Occipital lobe (tissue), 2 donors: Measurements from ENCODE around the gene BBLN. TPM values are rescaled to one million over a fixed set of nuclear protein-coding genes. Genes with fewer than 3 reads are reported as not detected.
A peak's percentile ranks its signal among the peaks of the same experiment; 100 is the strongest.

Source experiments
- DNase-seq: peaks from one replicate; lab custom pipeline; 2025; lab: John Stamatoyannopoulos, UW
- total RNA-seq: library from RNA; depleted of rRNA; stranded (reverse); fragments of >200 nt; gene quantifications from one replicate; pipeline ENCODE4 v1.2.3, GENCODE V29; 2014

The BBLN gene
- total RNA-seq, 1 donor from 2014 or later = 32.6 TPM

- DNase-seq = peak; percentile 72
Observed at GRCh38 chr9:128162215-128163026, 2.4 kb downstream of the BBLN start.

- DNase-seq = no peak
Observed at GRCh38 chr9:128163027-128163515, 3.0 kb downstream of the BBLN start.

- no peak for DNase-seq
Observed at GRCh38 chr9:128163523-128164306, 3.6 kb downstream of the BBLN start.

GRCh38 chr9:128164307-128164885 lies 4.3 kb downstream of the BBLN start:
- no peak for DNase-seq

DNA sequence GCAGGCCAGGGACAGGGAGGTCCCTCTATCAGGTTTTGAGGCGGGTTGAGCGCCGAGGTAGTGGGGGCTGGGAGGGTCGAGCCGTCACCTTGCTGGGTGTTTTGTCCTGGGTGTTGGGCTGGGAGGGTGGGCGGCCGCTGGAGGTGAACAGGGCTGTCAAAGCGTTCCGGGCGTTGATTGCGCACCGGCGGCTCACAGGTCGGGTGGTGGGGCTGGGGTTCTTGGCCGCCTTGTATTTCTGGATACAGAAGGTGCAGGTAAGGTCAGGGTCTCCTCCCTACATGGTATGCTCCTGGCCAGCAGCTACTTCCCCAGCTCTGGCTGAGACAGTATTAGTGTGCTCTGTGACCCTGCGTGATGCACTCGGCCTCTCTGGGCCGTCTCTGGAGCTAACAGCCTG lies 6.1 kb downstream of the BBLN start:
- no peak for DNase-seq

- no peak for DNase-seq
Observed at GRCh38 chr9:128167209-128167608, 7.1 kb downstream of the BBLN start.

DNA sequence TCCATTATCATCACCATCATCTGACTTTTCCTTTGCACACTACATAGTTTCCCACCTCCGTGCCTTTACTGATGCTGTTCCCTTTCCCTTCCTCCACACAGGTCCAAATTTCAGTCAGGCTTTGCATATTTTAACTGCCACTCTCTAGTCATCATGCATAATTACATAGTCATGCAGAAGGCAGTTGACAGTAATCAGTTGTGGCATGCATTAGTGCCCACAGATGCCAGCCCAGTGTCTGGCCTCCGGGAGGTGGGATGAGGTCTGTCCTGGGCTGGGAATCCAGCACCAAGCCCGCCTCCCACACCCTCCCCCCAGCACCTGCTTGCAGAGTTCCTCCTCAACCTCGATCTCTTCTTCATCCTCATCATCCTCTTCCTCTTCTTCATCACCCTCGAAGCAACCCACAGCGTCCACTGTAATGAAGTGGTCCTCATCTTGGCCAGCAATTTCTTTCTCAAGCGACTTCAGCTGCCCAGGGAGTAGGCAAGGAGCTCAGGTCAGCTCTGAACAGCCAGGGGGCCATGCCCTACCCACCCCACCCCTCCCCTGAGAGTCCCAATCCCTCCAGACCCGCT lies 8.8 kb downstream of the BBLN start:
- DNase-seq = no peak

DNA sequence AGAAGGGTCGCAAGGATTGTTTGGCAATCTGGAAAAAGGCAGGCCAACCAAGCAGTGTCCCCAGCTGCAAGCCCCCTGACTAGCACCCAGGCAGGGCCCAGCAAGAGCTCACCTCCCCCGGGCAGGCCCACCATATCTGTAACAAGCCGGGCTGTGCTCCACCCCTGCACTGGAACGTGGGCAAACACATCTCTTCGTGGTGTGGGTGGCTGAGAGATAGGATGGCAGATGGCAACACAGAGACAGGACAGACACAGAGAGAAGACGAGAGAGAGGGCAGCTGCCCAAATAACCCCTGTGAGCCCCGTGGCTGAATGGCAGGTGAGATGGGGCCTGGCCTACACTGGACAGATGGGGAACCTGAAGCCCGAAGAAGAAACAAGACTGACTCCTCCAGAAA lies 9.4 kb downstream of the BBLN start:
- DNase-seq = no peak

DNA sequence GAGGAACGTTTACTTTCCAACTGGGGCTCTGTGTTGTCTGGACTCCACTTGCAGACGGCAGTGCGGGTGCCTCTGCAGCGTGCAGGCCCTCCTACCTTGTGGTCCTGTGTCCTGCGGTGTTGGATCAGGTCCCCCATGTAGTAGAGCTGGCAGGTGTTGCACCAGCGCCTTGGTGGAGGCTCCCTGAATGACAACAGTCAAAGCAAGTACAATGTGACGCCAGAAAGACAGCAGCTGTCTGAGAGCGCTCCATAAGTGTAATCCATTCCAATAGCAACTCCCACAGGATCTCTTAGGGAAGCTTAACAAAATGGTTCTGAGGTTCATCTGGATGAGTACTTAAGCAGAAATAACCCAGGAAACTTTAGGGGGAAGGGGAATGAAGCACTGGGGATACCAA lies 9.9 kb downstream of the BBLN start:
- DNase-seq = no peak

GRCh38 chr9:128174062-128174461 lies 14.0 kb downstream of the BBLN start:
- DNase-seq = no peak

DNA sequence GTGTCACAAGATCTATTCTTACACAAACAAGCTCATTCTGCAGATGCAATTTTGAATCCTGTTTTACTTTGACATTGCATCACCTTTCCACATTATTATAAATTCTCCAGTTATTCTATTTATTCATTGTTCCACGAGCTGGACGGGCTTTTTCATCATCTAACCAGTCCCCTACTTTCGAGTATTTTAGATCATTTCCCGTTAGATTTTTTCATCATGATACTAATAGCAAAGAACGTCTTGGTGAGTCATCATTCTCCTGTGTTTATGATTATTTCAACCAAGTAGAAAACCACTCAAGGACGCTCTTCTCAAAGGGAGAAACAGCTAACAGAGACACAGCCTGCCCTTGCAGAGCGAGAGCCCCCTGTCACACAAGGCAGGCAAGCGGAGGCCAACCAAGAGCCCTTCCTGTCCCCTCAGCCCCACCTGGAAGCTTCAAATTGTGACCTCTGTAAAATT lies 15.1 kb downstream of the BBLN start:
- DNase-seq = no peak

- no peak for DNase-seq
Observed at GRCh38 chr9:128175726-128176125, 15.7 kb downstream of the BBLN start.

GRCh38 chr9:128178806-128179431 lies 18.9 kb downstream of the BBLN start:
- no peak for DNase-seq

- DNase-seq = no peak
Observed at GRCh38 chr9:128180001-128180400, 19.9 kb downstream of the BBLN start.

- DNase-seq = no peak
Observed at GRCh38 chr9:128180447-128180846, 20.4 kb downstream of the BBLN start.

DNA sequence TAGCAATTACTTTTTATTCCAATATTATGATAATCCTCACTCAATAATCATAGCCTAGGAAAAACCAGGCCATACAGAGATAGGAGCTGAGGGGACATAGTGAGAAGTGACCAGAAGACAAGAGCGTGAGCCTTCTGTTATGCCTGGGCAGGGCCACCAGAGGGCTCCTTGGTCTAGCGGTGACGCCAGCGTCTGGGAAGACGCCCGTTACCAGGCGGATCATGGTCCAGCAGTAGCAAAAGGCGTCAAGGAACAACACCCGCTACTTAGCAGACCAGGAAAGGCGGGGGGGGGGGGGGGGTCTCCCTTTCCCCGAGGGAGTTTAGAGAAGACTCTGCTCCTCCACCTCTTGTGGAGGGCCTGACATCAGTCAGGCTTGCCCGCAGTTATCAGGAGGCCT lies 21.4 kb downstream of the BBLN start:
- DNase-seq = peak; percentile 25

DNA sequence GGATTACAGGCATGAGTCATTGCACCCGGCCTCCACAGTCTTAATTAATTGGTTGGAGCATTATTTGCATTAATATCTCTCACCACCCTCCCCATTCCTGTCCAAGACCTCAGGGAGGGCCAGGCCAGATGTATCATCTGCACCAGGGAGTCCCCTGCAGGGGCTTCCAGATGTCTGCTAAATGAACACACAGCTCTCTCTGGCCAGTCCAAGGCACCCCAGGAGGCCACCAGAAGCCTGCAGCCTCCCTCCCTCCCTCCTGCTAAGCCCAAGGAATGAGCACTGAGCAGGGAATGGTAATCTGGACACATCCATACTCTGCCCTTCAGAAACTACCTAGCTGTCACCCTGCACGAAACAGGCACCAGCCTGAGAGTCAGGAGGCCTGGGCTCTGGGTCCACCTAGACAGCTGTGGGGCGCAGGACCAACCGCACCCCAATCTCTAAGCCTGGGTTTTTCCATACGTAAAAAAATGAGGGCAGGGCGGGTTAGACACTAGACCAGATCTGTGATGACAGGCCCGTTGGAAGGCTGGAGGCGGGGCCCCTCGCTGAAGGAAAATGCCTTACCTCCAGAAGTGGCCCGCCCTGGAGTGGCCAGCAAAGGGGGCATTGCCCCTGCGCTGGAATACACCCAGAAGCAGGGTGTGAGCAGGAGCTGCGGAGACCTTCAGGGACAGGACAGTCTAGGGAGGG lies 23.0 kb downstream of the BBLN start:
- DNase-seq = no peak

DNA sequence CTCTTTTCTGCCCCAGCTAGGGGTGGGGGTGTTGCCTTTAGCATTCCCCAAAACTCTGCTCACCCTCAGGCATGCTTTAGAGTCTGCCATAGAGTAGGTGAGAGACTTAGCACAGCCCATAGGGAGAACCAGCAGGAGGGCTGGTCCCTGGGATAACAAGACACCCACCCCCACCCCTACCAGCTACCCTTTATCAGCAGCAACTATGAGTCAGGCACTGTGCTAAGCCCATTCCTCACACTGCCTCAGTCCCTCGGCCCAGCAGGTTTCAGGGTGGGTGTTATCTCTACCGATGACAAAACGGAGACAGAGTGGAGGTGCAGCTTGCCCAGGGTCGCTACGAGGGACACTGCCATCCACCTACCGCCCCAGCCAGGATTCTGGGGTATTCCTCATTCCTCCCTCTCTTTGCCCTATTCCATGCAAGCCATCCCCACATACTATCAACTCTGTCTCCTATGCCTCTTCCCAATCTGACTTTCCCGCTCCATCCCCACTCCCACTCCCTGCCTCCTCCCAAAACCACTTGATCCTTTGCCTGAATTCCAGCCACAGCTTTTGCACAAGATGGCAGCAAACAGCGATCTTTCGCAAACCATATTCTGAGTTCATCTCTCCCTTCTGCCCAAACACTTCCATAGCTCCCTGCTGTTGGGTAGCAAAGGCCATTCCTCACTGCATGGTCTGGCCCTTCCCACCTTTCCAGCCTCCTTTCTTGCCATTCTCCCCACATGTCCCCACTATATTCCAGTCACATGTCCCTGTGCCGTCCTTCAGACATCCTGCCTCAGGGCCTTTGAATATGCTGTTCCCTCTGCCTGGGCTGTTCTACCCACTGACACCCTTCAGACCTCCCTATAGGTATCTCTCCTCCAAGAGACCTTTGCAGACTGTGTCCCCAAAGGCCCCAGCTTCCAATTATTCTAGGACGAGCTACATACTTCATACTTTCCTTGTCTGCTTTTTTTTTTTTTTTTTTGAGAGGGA lies 26.2 kb downstream of the BBLN start:
- no peak for DNase-seq

GRCh38 chr9:128187361-128187760 lies 27.3 kb downstream of the BBLN start:
- no peak for DNase-seq
